OCI-LY1 (cell line): ENCODE data around the gene BST1.

ENCODE experiments used
- H2AFZ ChIP-seq: fragments of 200-600 bp; sonication (generic), shearing (Covaris generic); 2 replicates; pipeline ENCODE4 v1.6.0; 2014; ENCODE audit warnings: antibody characterized with exemption, mild to moderate bottlenecking, low read length
- H3F3A ChIP-seq: fragments of 200-600 bp; sonication (generic), shearing (Covaris generic); 2 replicates; pipeline ENCODE4 v1.6.0; 2014; ENCODE audit warnings: mild to moderate bottlenecking, antibody characterized with exemption, low read length, moderate library complexity; ENCODE audit not compliant: insufficient read depth
- H3K27ac ChIP-seq: fragments of 200-600 bp; sonication (generic); 2 replicates; pipeline ENCODE4 v1.5.1; 2014; ENCODE audit warnings: low read length, mixed run types, mild to moderate bottlenecking, low read depth; ENCODE audit not compliant: poor library complexity, severe bottlenecking
- H3K27me3 ChIP-seq: fragments of 200-600 bp; sonication (generic); 2 replicates; pipeline ENCODE4 v1.6.0; 2014; ENCODE audit warnings: antibody characterized with exemption, mild to moderate bottlenecking, low read length, moderate library complexity; ENCODE audit not compliant: insufficient read depth
- H3K36me3 ChIP-seq: fragments of 200-600 bp; sonication (generic); 2 replicates; pipeline ENCODE4 v1.6.1; 2014; ENCODE audit warnings: mild to moderate bottlenecking, antibody characterized with exemption, low read length, moderate library complexity, mixed read lengths; ENCODE audit not compliant: insufficient read depth
- H3K4me1 ChIP-seq: fragments of 200-600 bp; sonication (generic); 2 replicates; pipeline ENCODE4 v1.5.1; 2014; ENCODE audit warnings: mild to moderate bottlenecking, low read length, moderate library complexity; ENCODE audit not compliant: insufficient read depth, severe bottlenecking
- H3K4me2 ChIP-seq: fragments of 200-600 bp; sonication (generic), shearing (Covaris generic); 2 replicates; pipeline ENCODE4 v1.6.1; 2014; ENCODE audit warnings: low read length
- H3K4me3 ChIP-seq: fragments of 200-600 bp; sonication (generic); 2 replicates; pipeline ENCODE4 v1.5.1; 2014; ENCODE audit warnings: low read length, low read depth, mild to moderate bottlenecking, mixed read lengths; ENCODE audit not compliant: poor library complexity, severe bottlenecking
- H3K79me2 ChIP-seq: fragments of 200-600 bp; shearing (Covaris generic); 2 replicates; pipeline ENCODE4 v1.6.1; 2016; ENCODE audit warnings: mixed run types, low read length, mixed read lengths; ENCODE audit not compliant: insufficient read depth
- H3K9ac ChIP-seq: fragments of 200-600 bp; sonication (generic), shearing (Covaris generic); 2 replicates; pipeline ENCODE4 v1.6.1; 2014; ENCODE audit warnings: mild to moderate bottlenecking, low read length, mixed read lengths
- H3K9me2 ChIP-seq: fragments of 200-600 bp; sonication (generic), shearing (Covaris generic); 2 replicates; pipeline ENCODE4 v1.6.1; 2014; ENCODE audit warnings: low read depth, mild to moderate bottlenecking, low read length, mixed read lengths
- H3K9me3 ChIP-seq: fragments of 200-600 bp; shearing (Covaris generic); 2 replicates; pipeline ENCODE4 v1.6.1; 2014; ENCODE audit warnings: low read length, mixed read lengths
- H4K20me1 ChIP-seq: fragments of 200-600 bp; sonication (generic), shearing (Covaris generic); 2 replicates; pipeline ENCODE4 v1.6.0; 2016; ENCODE audit warnings: mild to moderate bottlenecking, low read length; ENCODE audit not compliant: insufficient read depth
- CTCF ChIP-seq: fragments of 200-600 bp; sonication (generic), shearing (Covaris generic); IDR thresholded peaks from 2 replicates; pipeline ENCODE4 v1.5.1; 2017; ENCODE audit warnings: mild to moderate bottlenecking, antibody characterized with exemption, low read length, moderate library complexity, mixed read lengths
- EZH2 ChIP-seq: fragments of 200-600 bp; sonication (generic), shearing (Covaris generic); IDR thresholded peaks from 2 replicates; pipeline ENCODE4 v1.8.0; 2017; ENCODE audit warnings: borderline replicate concordance, mixed run types, mild to moderate bottlenecking, antibody characterized with exemption, low read length, moderate library complexity, mixed read lengths

The BST1 gene

GRCh38 chr4:15718959-15719358, 16.1 kb downstream of the BST1 start:
- Histone ChIP-seq H3K9me2 (no peaks in the 10 kb centered on the region), H3K4me3 (no peak overlapping the region), H3F3A (no peaks in the 10 kb centered on the region), H4K20me1 (no peaks in the 10 kb centered on the region), H2AFZ (no peak overlapping the region), H3K4me1 (no peaks in the 10 kb centered on the region), H3K4me2 (no peak overlapping the region), H3K27me3 (no peaks in the 10 kb centered on the region), H3K36me3 (no peaks in the 10 kb centered on the region), H3K9ac (no peak overlapping the region), H3K27ac (no peak overlapping the region), H3K79me2 (no peaks in the 10 kb centered on the region), H3K9me3 (no peaks in the 10 kb centered on the region)
- TF ChIP-seq CTCF (no peak), EZH2 (no peak)

GRCh38 chr4:15719506-15719905, 16.6 kb downstream of the BST1 start:
- Histone ChIP-seq H4K20me1 (no peaks in the 10 kb centered on the region), H3K9ac (no peak overlapping the region), H3F3A (no peaks in the 10 kb centered on the region), H3K27me3 (no peaks in the 10 kb centered on the region), H3K36me3 (no peaks in the 10 kb centered on the region), H3K27ac (no peak overlapping the region), H3K4me2 (no peak overlapping the region), H2AFZ (no peak overlapping the region), H3K4me1 (no peaks in the 10 kb centered on the region), H3K79me2 (no peaks in the 10 kb centered on the region), H3K9me2 (no peaks in the 10 kb centered on the region), H3K4me3 (no peak overlapping the region), H3K9me3 (no peaks in the 10 kb centered on the region)
- TF ChIP-seq EZH2 (no peak), CTCF (no peak)

- no peaks in the 10 kb centered on the region for H3K9me2 ChIP-seq
- H3K79me2 ChIP-seq, result no peaks in the 10 kb centered on the region
- no peaks in the 10 kb centered on the region for H3K27me3 ChIP-seq
- no peaks in the 10 kb centered on the region for H4K20me1 ChIP-seq
- no peak for TF ChIP-seq CTCF
- no peak for TF ChIP-seq EZH2
- H2AFZ ChIP-seq, result no peak overlapping the region
- no peaks in the 10 kb centered on the region for H3K9me3 ChIP-seq
- H3F3A ChIP-seq, result no peaks in the 10 kb centered on the region
- H3K9ac ChIP-seq, result no peak overlapping the region
- H3K4me2 ChIP-seq, result no peak overlapping the region
- no peak overlapping the region for H3K27ac ChIP-seq
- H3K4me3 ChIP-seq, result no peak overlapping the region
- H3K4me1 ChIP-seq, result no peaks in the 10 kb centered on the region
- H3K36me3 ChIP-seq, result no peaks in the 10 kb centered on the region
Measured at GRCh38 chr4:15720851-15721250, 18.0 kb downstream of the BST1 start.
